Mucosa of gallbladder (tissue), 1 donor: ENCODE results near the gene PPP4C. TPM values are rescaled to one million over a fixed set of nuclear protein-coding genes. Genes with fewer than 3 reads are reported as not detected.
A peak's percentile ranks its signal among the peaks of the same experiment; 100 is the strongest.

Experiments
- DNase-seq: peaks from one replicate; pipeline ENCODE4 v3.0.0-alpha.2; 2020; ENCODE audit warnings: low spot score
- total RNA-seq: library from RNA; stranded (reverse); gene quantifications from one replicate; pipeline ENCODE4 v1.2.1, GENCODE V29; 2021
- donor health status: DM: no; HTN: no; CAD: no.

Gene PPP4C
- total RNA-seq, 1 donor from 2014 or later: 95.3 TPM

- no peak for DNase-seq
Measured at GRCh38 chr16:30082545-30083090, 6.8 kb downstream of the PPP4C start.

- DNase-seq: no peak
Measured at GRCh38 chr16:30083216-30084055, 7.6 kb downstream of the PPP4C start.

DNA sequence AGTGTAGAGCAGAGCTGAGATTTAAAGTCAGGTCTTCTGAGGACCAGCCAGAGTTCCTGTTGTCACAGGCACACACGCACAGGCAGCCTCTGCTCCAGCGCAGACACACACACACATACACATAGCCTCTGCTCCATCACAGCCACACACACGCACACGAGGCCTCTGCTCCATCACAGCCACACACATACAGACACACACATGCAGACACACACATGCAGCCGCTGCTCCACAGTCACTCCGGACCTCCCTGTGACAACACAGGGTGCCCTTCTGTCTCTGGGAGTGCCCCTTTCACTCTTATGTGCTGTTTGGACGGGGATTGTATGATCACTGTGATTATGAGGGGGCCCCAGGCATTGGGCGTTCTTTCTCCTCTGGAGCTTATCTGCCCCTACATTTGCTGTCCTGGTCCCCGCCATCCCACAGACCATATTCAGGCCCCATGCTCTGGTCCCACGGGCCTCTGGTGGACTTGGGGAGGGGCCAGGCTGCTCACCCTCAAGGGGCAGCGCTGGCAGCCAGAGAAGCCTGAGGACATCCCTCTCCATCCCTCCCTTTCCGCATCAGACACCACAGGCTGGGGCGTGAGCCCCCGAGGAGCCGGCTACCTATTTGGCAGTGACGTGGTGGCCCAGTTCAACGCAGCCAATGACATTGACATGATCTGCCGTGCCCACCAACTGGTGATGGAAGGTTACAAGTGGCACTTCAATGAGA, 8.5 kb downstream of the PPP4C start:
- no peak for DNase-seq

GRCh38 chr16:30084816-30085159, 9.0 kb downstream of the PPP4C start:
- DNase-seq: no peak

DNA sequence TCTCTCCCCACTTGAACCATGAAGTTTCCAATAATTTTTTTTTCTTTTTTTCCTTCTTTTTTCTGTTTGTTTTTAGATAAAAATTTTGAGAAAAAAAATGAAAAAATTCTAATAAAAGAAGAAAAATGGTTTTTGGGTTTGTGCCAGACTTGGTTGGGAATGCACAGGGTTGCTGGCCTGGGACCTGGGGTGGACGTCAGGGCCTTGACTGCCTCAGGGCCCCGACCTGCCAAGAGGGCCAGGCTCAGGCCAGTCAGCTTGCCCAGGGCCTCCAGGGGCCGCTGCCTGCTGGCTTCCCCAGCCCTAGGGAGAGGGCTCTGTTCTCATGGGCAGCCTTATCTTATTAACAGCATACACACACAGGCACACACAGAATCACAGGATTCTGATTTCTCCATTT, 9.5 kb downstream of the PPP4C start:
- no peak for DNase-seq

DNA sequence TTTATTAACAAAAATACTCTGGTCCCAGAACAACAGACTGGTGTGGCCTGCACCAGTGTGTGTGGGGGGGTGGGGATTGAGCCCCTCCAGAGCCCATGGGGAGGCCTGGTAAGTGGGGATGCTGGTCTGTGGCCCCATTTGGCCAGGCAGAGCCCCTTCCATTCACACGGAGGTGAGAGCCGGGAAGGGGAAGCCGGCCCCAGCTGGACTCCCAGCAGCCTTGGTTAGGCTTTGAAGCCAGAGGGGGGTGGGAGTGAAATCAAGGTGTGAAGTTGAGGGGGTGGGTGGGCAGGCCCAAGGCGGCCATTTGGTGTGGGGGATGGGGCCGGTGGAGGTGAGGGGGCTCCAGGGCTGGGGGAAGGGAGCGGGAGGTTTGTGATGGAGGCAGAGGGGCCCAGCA, 10.0 kb downstream of the PPP4C start:
- DNase-seq: no peak

DNA sequence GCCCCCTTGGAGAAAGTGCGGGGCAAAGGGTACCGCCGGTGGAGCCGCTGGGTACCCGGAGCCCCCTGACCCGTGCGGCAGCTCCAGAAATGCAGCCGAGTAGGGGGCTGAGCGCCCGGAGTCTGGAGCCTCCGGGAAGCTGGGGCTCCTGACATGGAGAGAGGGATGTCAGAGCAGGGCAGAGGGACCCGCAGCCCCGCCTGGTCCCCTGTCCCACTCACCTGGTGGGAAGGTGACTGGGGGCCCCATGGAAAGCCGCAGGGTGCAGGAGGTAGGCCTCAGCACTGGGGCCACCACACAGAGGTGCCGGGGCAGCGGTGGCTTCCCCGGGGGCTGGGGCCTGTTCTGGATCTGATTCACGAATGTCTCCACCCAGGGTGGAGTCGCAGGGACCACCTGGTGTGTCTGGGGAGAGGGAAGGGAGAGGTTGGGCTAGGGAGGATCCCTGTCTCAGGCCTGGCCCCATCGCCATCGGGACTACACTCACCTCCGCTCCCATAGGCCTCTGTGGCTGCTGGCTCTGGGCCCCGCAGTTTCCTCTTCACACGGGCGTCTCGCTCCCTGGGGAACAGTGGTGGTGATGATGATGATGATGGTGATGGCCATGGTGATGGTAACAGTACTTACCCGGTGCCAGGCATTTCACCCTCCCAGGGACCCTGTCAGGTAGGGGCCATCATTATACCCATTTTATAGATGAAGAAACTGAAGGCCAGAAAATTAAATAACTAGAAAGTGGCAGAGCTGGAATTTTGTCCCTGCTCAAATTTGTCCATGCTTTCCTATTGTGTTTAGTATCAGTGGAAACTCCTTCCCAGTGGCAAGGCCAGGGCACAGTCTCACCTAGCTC, 10.7 kb downstream of the PPP4C start:
- DNase-seq: no peak

DNA sequence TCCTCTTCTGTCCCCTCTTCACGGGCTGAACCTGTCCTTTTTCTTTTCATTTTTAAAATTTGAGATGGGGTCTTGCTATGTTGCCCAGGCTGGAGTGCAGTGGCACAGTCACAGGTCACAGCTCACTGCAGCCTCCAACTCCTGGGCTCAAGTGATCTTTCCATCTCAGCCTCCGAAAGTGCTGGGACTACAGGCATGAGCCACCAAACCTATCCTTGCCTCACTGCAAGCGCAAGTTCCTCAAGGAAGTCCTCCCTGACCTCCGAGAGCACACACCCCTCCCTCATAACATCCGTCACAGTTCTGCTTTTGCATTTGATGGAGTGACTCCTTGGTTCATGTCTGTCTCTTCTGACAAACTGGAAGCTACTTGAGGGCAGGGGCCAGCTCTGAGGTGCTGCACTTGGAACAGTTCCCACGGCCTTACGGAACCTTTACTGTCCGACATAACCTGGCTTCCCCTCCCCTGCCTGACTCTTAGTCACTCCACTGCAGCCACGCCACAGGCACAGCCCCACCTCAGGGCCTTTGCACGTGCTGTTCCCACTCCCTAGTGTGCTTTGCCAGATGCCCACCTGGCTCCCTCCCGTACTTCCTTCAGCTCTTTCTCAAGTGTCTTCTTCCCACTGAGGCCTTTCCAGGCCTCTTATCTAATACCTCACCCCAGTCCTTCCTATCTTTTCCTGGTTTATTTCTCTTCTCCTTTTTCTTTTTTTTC, 11.5 kb downstream of the PPP4C start:
- DNase-seq: no peak

DNA sequence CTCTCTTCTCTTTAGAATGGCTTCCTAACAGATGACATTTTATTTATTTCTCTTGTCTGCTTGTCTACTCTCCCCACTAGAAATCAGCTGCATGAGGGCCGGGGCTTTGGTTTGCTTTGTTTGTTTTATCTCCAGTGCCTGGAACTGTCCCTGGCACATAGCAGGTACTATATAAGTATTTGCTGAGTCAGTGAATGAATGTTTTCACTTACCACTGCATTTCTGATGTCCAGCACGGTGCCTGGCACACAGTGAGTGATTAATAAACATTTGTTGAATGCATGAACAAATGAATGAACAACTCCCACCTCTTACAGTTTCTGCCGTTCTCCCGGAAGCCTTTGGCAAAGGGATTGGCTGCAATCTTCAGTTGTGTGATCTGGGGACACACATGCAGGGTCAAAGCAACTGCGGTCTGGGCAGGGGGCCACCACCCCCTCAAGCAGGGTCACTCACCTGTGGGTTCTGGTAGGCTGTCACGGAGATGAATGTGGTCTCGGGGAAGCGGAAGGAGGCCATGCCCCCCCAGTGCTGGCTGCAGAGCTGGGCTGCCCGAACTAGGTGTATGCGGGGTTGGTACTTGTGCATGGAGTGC, 12.5 kb downstream of the PPP4C start:
- DNase-seq: no peak

DNA sequence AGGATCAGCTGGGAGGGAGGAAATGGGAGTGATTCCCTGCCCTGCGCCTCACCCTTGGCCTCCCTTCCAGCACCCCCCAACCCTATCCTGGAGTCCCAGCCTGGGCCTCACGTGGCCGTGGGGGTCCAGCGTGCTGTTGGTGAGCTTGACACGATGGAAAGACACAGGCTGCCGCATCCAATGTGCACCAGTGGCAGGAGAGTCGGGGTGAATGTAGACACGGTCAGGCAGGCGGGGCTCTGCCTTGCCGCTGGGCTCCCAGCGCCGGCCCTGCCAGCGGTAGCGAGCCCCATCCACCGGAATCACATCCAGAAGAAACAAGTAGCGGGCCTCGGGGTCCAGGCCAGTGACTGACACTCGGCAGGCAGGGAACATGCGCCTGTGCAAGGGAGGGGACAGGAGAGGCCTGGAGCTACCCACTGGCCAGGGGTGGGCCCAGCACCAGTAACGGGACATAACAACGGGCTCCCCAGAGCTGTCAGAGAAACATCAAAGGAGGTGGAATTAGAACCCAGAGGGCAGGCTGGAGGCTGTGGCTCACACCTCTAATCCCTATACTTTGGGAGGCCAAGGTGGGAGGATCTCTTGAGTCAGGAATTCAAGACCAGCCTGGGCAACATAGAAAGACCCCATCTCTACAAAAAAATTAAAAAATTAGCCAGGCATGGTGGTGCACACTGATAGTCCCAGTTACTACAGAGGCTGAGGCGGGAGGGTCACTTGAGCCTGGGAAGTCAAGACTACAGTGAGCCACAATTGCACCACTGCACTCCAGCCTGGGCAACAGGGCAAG, 13.2 kb downstream of the PPP4C start:
- no peak for DNase-seq

DNA sequence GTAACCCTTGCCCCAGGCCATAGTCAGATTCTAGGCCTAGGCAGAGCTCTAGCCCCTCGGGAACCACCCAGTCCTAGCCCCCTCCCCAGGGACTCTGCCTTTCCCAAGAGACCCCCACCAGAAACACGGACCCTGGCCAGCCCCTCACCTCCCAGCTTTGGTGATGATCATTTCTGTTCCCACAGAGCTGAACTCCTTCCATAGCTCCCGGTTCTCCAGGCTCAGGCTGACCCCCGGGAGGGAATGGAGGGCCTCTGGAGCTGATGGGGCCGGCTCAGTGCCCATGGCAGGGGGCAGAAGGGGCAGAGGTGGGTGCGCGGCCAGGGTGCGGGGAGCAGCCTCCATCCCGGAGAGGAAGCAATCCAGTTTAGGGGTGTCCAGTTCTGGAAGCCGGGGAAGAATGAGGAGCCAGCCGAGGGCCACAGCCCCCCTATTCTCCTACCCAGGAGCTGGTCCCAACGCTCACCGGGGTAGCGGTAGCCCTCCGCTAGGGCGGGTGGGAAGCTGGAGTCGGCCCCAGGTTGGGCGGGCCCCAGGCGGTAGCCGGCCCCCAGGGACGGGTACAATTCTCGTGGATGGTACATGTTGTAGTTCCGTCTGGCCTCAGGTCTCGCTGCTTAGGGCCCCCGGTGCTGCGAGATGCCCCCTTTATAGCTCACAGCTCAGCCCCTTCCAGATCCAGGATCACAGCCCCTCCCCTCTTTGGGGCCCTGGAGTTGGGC, 15.0 kb downstream of the PPP4C start:
- no peak for DNase-seq

DNA sequence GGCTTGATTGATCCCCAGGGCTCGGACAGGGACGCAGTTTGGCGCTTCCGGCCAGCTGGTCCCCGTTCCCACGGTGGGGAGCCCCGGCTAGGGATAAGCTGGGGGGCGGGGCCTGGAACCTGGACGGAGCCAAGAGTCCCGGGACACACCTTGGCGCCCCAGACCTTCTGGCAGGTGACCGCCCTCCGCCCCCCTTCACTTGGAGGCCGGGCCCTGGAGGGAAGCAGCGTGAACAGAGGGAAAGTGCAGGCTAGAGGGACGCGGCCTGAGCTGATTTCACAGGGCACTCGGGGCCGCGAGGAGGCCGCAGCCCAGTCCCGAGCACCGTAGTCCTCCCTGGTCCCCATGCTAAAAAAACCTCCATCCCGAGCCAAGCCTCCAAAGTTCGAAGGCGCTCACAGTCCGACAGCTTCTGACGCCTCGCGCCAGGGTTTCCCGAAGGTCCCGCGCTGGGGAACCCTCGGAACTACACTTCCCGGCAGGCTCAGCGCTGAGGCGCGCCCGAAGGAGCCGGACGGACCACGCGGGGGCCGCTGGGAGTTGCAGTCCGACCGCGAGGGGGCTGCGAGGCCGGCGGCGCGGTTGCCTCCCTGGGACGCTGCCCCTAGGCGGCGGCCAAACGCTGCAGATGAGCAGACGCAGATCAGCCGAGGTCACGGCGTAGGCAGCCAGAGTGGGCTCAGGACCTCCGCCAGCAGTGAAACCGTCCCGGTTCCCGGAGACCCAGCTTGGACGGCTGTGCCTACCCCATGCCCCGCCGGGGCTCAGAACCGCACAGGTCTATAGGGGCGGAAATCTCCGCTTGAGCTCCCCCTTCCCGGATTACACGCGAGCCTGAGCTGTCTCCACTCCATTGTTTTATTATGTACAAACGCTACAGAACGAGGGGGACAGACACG, 15.9 kb downstream of the PPP4C start, which contains the start of gene TBX6:
TSS of gene TBX6 (minus strand) at position 451 of the 899 bp plus-strand sequence. CDS start 731 bp downstream, outside the sequence.
- peak; percentile 93 for DNase-seq

GRCh38 chr16:30092373-30093010, 16.7 kb downstream of the PPP4C start:
- DNase-seq: peak; percentile 76

GRCh38 chr16:30094541-30095165, 18.9 kb downstream of the PPP4C start:
- DNase-seq: no peak

- DNase-seq: no peak
Measured at GRCh38 chr16:30095166-30096078, 19.6 kb downstream of the PPP4C start.
